Measurements from ENCODE around the gene CLNK.
"Not testable (repeated sequence)": the region's sequence is repeated elsewhere in the genome, so short reads cannot be mapped to it uniquely, and the experiment has no call there.

Gene CLNK

DNA sequence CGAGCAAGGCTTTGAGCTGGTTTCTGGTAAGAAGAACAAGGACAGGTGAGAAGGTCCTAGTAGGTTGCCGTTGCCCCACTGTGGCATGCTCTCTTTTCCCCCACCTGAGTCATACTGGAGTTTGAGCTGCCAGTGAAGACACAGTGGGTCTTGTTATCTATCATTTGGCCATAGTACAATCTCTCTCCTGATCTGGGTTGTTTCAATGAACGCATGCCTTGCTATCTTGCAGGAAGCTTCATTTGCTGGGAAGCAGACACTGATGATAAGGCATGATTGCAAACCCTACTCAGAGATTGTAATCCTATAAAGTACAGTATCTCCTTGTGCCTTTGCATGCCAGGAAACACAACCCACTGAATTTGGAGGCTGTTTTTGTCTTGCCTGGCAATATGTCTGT is 77.4 kb downstream of the CLNK start:
- DNase-seq = no peak

DNA sequence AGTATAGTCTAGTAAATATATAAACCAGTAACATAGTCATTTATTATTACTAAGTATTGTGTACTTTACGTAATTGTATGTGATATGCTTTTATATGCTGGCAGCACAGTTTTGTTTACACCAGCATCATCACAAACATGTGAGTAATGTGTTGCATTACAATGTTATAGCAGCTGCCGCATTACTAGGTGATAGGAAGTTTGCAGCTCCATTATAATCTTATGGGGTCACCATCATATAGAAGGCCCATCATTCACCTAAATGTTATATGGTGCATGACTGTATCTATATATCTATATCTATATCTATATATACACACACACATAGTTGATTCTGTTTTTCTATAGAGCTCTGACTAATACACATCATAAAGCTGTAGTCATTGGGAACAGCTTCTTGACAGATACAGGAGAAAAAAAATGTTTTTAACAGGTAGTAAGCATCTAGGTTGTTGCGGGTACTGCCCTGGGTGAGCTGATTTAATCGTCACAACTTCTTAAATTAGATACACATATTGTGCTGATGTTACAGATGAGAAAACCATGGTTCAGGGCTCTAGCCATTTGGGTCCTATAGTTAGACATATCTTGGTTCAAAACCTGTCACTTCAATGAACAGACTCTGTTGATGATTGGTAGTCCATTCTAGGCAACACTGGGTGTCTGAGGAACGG is 77.9 kb downstream of the CLNK start:
- DNase-seq = no peak

DNA sequence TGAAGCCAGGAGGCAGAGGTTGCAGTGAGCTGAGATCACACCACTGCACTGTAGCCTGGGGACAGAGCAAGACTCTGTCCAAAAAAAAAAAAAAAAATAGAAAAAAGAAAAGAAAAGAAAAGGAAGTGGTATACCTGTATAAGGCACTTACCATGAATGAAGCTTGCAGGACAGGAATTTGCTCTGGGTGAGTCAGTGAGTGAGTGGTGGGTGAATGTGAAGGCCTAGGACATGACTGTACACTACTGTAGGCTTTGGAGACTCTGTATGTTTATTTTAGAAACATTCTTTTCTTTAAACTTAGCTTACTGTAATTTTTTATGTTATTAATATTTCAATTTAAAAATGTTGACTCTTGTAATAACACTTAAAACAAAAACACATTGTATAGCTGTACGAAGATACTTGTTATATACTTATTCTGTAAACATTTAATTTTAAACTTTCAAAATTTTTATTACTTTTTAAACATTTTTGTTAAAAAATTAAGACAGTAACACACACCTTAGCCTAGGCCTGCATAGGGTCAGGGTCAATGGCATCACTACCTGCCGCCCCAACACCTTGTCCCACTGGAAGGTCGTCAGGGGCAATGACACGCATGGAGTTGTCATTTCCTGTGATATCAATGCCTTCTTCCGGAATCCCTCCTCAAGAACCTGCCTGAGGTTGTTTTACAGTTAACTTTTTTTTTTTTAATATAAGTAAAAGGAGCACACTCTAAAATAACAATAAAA is 78.7 kb downstream of the CLNK start:
- no peak for DNase-seq

DNA sequence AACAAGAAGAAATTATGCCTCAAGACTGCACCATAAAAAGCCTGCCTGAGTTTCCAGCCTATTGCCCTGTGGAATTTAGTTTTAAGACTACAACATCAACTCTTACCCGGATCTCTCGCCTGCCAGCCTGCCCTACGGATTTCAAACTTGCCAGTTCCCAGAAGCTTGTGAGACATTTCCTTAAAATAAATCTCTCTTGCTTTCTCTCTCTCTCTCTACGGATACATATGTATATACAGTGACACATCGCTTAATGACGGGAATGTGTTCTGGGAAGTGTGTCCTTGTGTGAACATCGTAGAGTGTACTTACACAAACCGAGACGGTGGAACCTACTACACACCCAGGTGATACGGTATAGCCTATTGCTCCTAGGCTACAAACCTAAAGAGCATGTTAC is 79.5 kb downstream of the CLNK start:
- no peak for DNase-seq

DNA sequence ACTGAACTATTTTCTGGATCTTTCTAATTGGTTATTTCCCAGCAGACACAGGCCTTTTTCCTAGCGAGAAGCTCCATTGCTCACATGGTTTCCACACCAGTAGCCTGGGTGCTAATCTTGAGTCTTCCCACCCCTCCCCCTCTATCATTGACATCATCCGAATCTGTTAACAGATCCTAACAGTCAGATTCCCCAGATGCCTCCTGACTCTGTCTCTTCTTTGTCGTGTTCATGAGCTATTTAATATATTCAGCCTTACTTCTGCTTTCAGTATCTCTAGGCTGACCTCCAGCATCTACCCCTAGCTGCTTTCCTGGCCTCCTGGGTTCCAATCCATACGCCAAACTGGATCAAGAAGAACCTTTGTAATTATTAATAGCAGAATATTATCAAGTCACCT is 85.0 kb downstream of the CLNK start:
- no peak for DNase-seq

DNA sequence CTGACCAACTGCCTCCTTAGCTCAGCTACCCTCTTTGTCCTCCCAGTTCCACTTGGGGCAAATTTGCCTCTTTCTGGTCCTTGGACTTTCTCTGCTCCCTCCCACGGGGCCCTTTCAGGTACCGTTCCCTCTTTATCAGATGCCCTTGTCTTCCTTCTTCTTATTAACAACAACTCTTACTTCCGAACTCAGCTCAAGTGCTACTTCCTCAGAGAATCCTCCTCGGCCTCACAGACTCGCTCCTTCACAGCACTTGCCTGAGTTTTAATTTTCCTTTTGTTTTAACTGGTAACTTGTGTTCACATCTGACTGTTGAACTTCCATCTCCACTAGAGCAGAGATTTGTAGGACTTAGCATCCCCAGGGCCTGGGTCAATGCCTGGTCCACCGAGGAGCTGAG is 85.7 kb downstream of the CLNK start:
- no peak for DNase-seq

DNA sequence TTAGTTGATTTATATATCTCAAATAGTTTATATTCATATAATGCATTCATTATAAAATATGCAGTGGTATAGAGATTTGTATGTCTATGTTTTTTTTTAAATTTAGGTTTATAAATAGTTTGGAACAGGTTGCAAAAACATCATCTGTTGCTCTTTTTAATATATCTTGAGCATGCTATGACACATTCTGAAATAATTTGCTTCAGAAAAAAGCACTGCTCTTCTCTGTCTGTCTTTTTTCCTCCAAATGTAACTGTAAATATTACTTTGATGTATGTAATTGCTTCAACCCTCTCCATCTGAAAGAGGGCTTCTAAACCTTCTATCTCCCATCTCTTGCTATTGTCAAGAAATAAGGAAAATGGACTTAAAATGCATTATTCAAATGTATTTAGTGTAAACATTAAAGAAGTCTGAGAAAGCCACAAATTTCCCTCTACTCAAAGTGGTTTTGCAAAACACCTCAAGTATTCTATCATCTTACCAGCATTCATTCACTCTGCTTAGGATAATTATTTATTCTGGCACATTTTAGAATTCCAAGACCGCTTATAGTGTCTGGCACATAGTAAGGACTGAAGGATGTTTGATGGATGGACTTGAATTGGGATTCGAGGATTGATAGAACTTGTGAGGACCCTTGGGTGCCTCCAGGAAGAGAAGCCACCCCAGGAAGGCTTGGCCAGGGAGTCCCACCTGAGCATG is 87.8 kb downstream of the CLNK start:
- no peak for DNase-seq

DNA sequence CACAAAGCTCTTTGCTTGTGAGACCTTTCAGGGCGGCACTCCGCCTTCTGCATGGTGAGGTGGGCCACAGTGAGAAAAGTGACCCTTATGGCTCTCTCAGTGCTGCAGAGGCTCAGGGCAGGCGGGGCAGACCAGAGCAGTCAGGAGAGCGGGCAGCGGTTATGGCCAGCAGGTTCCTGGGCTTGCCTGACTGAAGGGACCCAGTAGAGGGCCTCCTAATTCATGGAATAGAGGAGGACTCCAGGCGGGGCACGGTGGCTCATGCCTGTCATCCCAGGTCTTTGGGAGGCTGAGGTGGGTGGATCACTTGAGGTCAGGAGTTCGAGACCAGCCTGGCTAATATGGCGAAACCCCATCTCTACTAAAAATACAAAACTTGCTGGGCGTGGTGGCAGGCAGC is 91.4 kb downstream of the CLNK start:
- no peak for DNase-seq

GRCh38 chr4:10590896-10591295 is 93.7 kb downstream of the CLNK start:
- no peak for DNase-seq

GRCh38 chr4:10589799-10590198 is 94.8 kb downstream of the CLNK start:
- no peak for DNase-seq

GRCh38 chr4:10589321-10589720 is 95.2 kb downstream of the CLNK start:
- DNase-seq = no peak

- DNase-seq = peak; percentile 30
Measured at GRCh38 chr4:10587697-10588096, 96.9 kb downstream of the CLNK start.

GRCh38 chr4:10587296-10587695 is 97.3 kb downstream of the CLNK start:
- no peak for DNase-seq

- DNase-seq = no peak
Measured at GRCh38 chr4:10584042-10584441, 100.5 kb downstream of the CLNK start.

DNA sequence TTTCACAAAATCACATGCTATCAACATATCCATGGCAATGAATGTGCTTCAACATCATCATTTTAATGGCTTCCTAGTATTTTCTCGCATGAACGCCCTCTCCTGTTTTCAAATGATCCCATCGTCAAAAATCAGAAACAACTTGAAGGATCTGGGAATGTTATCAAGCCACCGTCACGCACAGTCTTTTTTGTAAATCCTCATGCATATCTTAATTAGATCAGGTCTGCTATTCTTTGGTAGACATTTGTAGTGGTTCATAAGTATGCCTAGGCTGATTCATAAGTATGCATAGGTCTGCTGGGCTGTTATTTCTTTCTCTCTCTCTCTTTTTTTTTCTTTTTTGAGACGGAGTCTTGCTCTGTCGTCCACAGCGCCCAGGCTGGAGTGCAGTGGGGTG is 101.6 kb downstream of the CLNK start:
- DNase-seq = no peak

DNA sequence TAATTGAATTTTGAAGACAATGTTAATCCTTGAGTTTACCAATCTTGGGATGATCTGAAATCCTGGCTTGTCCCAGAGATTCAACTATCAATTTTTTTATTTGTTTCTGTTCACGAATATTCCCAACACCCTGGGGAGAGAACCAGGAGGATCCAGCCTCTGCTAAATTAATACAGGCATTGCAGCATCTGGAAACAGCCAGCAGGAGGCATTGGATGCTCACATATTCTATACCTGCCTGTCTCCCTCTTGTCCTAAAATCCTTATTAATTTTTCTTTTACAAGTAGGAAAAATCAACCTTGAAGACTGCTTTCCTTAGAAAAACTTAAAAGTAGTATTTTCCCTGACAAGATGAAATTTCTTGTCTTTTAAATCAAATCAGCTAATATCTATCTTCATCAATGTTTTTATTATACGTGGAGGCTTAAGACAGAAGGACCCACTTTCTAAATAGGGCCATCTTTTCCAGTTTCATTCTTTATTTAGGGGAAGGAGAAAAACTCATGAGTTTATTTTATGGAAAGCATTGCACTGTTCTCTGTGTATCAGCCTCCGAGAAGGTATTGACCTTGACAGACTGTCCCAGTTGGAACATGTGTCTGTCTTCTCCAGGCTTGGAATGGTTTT is 102.4 kb downstream of the CLNK start:
- DNase-seq = peak; percentile 32

- DNase-seq = no peak
Measured at GRCh38 chr4:10581022-10581421, 103.5 kb downstream of the CLNK start.

DNA sequence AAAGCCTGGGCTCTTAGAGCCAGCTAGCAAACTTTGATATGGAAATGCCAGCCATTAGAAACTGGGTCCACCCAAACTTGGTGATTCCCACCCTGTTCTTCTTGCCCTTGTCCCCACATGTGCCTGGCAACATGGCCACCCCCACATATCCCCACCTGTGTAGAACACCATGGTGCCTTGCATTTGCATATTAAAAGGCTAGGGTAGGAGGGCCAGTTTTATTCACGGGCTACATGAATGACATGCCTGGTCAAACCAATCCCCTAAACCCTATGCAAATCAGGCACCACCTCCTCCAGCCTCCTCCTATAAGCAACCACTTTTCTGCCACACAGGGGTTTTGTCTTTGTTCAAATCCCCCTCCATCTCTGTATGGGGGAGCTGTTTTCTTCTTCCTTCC is 104.9 kb downstream of the CLNK start:
- no peak for DNase-seq

DNA sequence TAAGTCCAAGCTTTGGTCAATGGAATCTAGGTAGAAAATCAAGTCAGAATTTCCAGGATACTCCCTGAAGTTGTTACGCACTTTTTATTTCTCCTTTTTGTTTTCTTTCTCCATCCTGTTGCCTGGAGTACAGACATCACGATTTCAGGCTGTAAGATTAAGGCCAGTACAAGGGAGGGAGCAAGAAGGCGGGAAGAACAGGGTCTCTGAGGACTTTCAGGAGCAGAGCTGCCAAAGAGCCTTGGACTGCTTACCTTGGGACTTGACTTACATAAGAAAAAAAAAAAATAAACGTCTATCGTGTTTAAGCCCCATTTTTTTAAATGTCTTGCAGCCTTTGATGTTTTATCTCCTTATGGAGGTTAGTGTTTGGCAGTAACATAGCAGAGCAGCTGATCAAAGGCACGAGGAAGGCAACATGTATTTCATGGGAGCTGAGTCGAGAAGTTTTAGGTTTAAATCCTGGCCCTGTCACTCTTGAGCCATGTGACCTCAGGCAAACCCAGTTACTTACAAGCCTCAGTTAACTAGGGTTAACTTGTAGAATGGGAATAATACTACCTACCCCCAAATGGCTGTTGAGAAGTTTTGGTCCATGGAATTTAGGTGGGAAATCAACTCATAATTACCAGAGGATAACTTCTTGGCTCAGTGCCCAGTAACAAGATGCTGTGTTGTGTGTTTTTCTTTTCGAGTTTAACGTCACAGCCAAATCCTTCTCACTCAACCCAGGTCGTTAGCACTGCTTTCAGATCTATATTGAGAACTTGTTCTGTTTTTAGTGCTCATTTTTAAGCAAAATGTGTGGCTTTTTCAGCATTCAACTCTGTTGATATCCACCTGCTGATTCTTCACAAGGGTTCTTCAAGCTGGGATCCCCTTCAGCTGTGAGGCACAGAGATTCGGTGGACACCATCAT is 106.8 kb downstream of the CLNK start:
- no peak for DNase-seq

DNA sequence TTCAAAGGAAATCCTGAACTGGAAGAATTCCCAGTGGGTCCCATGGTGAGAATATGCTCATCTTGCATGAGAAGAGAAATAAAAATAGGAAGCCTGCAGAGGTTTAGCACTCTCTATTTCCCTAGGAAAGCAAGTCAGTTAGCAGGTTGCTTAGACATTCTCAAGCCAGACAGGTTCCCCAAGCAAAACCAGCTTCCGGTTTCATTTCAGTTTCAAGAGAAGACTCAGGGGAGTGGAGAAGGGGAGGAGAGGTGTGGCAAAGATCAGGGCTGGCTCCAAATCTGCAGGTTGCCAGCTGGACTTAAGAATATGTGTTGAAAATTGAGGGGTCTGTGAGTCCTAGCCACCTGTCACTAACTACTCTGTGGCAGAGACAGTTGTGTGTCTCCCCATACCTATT is 107.5 kb downstream of the CLNK start:
- peak; percentile 11 for DNase-seq

GRCh38 chr4:10576236-10576635 is 108.3 kb downstream of the CLNK start:
- no peak for DNase-seq

GRCh38 chr4:10575414-10575813 is 109.2 kb downstream of the CLNK start:
- DNase-seq = no peak

DNA sequence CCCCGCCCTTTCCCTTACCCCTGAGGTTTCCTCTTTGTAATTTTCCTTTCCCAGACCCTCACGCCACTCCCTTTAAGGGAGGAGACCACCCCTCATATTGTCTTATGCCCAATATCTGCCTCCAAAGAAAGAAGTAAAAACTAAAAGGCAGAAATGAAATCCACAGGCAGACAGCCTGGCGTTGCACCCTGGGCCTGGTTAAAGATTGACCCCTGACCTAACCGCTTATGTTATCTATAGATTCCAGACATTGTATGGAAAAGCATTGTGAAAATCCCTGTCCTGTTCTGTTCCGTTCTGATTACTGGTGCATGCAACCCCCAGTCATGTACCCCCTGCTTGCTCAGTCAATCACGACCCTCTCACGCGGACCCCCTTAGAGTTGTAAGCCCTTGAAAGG is 110.0 kb downstream of the CLNK start:
- not testable (repeated sequence) for DNase-seq
